ENCODE results near the gene ANKMY1.

The ANKMY1 gene

GRCh38 chr2:240468303-240469238 is 89.2 kb downstream of the ANKMY1 start:
- no peak for DNase-seq

DNA sequence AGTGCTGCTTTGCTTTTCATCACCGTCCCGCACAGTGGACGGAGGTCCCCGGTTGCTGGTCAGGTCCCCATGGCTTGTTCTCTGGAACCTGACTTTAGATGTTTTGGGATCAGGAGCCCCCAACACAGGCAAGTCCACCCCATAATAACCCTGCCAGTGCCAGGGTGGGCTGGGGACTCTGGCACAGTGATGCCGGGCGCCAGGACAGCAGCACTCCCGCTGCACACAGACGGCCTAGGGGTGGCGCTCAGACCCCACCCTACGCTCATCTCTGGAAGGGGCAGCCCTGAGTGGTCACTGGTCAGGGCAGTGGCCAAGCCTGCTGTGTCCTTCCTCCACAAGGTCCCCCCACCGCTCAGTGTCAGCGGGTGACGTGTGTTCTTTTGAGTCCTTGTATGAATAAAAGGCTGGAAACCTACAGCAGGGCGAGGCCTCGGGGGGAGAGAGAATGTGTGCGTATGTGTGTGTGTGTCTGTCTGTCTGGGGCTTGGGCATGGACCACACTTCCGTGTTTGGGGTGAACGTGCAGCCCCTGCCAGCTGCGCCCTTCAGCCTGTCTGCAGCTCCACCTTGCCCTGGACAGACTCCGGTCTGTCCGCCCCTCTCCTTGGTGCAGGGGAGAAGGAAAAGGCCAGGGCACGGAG is 90.0 kb downstream of the ANKMY1 start:
- DNase-seq: no peak

- no peak for DNase-seq
These were observed 90.6 kb downstream of the ANKMY1 start for GRCh38 chr2:240467149-240467642.

DNA sequence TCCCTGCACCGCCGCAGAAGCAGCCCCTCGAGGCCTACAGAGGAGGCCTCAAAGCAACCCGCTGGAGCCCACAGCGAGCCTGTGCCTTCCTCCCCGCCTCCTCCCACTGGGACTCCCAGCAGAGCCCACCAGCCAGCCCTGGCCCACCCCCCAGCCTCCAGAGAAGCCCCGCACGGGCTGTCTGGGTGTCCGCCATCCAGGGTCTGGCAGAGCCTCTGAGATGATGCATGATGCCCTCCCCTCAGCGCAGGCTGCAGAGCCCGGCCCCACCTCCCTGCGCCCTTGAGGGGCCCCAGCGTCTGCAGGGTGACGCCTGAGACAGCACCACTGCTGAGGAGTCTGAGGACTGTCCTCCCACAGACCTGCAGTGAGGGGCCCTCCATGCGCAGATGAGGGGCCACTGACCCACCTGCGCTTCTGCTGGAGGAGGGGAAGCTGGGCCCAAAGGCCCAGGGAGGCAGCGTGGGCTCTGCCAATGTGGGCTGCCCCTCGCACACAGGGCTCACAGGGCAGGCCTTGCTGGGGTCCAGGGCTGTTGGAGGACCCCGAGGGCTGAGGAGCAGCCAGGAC is 91.1 kb downstream of the ANKMY1 start:
- no peak for DNase-seq

GRCh38 chr2:240465765-240466578 is 91.8 kb downstream of the ANKMY1 start:
- DNase-seq: no peak

GRCh38 chr2:240465268-240465764 is 92.5 kb downstream of the ANKMY1 start:
- DNase-seq: no peak

DNA sequence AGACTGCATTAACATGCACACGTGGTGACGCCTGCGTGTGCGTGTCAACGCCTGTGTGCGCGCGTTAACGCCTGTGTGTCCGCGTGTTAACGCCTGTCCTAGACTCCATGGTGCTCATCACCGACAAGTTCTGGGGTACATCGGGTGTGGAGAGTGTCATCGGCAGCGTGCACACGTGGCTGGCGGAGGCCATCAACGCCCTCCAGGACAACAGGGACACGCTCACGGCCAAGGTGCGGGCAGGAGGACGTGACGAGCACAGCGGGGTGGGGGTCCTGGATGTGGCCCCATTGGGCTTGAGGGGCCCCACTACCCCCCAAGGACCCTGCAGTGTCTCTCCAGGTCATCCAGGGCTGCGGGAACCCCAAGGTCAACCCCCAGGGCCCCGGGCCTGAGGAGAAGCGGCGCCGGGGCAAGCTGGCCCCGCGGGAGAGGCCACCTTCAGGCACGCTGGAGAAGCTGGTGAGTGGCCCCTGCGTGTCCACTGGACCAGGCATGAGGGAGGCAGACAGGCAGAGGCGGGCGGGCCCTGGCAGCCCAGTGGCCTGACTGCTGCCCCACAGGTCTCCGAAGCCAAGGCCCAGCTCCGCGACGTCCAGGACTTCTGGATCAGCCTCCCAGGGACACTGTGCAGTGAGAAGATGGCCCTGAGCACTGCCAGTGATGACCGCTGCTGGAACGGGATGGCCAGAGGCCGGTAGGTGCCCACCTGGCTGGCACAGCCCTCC is 93.1 kb downstream of the ANKMY1 start:
- no peak for DNase-seq

GRCh38 chr2:240463866-240464481 is 93.8 kb downstream of the ANKMY1 start:
- DNase-seq: no peak

DNA sequence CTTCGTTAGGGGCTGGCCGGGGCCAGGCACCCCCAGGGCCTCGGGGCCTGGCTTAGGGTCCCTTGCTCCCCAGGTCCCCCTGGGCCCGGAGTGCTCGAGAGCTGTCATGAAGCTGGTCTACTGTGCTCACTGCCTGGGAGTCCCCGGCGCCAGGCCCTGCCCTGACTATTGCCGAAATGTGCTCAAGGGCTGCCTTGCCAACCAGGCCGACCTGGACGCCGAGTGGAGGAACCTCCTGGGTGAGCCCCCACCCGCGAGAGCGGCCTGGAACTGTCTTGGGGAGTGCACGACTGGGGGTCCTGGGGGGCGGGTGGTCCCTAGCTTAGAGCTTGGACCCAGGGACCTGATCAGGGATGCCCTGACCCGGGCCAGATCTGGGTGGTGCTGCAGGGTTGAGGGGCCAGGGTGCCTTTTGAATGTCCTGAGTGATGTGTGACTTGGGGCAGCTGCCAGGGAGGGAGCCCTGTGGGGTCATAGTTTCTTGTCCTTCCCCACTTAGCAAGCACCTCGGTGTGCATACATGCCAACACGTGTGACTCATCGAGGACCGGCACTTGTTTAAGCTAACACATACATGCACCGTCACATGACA is 94.4 kb downstream of the ANKMY1 start:
- no peak for DNase-seq

GRCh38 chr2:240462707-240463273 is 95.0 kb downstream of the ANKMY1 start:
- no peak for DNase-seq

GRCh38 chr2:240462073-240462706 is 95.6 kb downstream of the ANKMY1 start:
- DNase-seq: no peak

DNA sequence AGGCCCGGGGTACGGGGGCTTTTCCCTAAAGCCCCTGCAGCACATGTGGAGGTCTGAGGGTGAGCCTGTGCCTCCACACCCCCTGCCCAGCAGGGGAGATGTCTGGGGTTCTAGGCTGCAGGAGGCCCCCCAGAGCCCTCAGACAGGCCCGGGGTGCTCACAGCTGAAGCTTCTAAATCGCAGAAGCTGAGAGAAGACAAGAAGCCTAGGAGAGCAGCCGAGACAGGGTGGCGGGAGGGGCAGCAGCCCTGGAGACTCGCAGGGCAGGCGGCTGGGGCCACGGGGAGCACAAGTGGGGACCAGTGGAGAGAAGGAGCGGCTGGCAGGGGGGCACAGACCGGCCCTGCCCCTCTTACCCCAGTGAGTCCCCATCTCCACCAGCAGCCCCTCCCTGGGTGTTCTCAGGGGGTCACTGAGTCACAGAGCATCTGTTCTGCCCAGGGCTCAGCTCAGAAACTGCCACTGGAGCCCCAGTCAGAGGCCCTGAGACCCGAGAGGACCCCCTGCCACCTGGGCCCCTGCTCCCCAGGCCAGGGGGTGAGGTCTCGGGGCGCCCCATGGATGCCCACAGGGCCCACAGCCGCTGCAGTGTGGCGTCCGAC is 96.2 kb downstream of the ANKMY1 start:
- no peak for DNase-seq

GRCh38 chr2:240460781-240461431 is 96.9 kb downstream of the ANKMY1 start:
- no peak for DNase-seq

GRCh38 chr2:240460253-240460711 is 97.5 kb downstream of the ANKMY1 start:
- DNase-seq: no peak

DNA sequence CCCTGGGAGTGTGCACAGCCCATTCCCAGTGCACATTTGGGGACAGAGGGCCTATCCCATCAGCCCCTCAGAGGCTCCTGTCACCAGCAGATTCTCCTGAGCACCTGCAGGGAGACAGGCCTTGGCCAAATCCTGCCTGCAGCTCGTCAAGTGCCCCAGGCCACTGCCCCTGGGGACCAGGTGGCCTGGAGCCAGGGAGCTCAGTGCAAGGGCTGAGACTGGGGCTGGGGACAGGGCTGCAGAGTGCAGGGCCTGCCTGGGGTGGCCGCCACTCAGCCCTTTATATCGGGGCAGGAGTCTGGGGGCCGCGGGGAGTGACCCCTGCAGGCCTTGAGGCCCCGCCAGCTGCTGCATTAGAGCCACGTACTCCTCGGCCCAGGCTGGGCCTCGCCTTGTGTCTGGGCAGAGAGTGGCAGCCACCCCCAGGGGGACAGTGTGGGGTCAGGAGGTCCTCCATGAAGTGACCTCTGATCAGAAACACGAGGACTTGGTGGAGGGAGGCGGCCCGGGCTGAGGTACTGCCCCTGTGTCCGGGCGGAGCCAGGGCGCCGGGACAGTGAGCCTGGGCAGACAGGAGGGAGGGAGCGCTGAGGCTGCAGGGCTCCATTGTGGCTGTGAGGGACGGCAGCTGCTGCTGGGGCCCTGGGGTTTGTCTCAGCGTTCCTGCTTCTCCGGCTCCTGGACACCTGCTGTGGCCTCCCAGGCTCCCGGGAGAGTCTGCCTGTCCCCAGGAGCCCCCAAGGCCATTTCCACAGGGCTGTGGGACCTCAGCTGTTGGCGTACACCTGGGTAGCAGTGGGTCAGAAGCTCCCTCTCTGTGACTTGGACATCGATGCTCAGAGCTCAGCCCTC is 98.2 kb downstream of the ANKMY1 start:
- DNase-seq: no peak

DNA sequence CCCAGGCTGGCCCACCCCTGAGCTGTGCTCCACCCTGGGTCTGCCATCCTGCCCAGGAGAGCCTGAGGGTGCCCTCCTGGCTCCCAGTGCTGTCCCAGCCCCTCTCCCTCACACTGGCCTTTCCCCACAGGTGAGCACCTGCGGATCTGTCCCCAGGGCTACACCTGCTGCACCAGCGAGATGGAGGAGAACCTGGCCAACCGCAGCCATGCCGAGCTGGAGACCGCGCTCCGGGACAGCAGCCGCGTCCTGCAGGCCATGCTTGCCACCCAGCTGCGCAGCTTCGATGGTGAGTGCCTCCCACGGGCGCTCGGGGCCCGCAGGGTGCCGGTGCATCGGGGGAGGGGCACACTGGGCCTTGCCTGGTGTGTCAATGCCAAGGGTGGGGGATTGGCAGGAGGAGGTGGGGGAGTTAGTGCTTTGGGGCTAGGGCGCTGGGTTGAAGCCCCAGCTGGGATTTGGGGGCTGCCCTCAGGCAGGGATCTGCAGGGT is 98.8 kb downstream of the ANKMY1 start:
- DNase-seq: no peak

DNA sequence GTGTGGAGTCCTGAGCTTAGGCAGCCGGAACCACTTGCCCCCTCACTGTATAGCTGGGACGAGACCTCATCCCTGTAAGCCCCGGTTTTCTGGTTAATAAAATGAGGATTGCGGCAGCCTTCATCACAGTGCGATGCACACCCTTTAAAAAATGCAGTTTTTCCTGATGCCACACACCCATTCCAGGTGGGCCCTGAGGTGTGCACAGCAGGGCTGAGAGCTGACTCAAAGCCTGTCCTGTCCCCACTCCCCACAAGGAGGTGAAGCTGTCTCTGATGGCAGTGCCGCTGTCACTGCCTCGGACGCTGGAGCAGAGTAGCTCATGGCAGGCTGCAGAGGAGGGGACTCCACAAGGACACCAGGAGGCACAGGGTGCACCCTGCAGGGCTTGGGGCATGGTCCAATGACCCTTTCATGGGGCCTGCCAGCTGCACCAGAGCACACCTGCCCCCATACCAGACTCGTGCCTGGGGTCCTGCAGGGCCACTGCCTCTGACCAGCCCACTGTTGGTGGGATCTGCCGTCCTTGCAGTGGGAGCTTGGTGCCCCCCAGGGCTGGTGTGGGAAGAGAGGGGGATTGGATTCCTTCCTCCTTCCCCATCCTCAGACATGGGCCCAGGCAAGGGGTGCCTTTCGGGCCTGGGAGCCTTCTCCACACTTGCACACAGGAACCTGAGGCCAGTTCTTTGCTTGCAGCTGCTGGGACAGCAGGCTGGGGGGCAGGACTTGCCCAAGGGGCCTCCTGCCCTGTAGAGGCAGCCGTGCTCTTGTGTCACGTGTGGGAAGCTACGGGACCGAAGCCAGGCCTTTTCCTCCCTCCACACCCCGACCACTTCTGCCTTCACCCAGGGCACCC is 99.5 kb downstream of the ANKMY1 start:
- no peak for DNase-seq

Measured in suppressor macrophage treated with lipopolysaccharide for 4 hours (primary cell).